Endothelial cell of umbilical vein (primary cell): ENCODE data around the gene CLSTN2. TPM values are rescaled to one million over a fixed set of nuclear protein-coding genes. Genes with fewer than 3 reads are reported as not detected.

Experiments used
- BruUV-seq: library from RNA; stranded (reverse); fragments of 400-500 nt; replicated peaks from 2 replicates; lab custom pipeline; 2021; lab: Mats Ljungman, UMichigan
- CTCF ChIA-PET: fragments of 300-600, 350-600 bp; sonication (Branson Sonifier 250); formaldehyde crosslinking; loops from one replicate; lab custom pipeline; 2021; ENCODE audit warnings: antibody characterized with exemption, inconsistent platforms; lab: Charles Lee
- POLR2A ChIA-PET: fragments of 300-600, 350-600 bp; sonication (Branson Sonifier 250); formaldehyde crosslinking; loops from one replicate; lab custom pipeline; 2021; ENCODE audit warnings: antibody characterized with exemption, inconsistent platforms; lab: Charles Lee
- DNase-seq: peaks from one replicate; pipeline ENCODE4 v3.0.0-alpha.2; 2011; ENCODE audit warnings: low read depth, low spot score
- FAIRE-seq: peaks from 2 replicates; lab custom pipeline; 2011; peaks lifted over from hg19 to GRCh38; lab: Jason Lieb, UNC
- H2AFZ ChIP-seq: 2 replicates; pipeline ENCODE4 v1.6.0; 2012; ENCODE audit warnings: low read depth, low read length, control low read depth, inconsistent platforms
- H3K27ac ChIP-seq: 2 replicates; pipeline ENCODE4 v1.5.1; 2011; ENCODE audit warnings: low read depth, mild to moderate bottlenecking, control low read depth, low read length, moderate library complexity; ENCODE audit not compliant: insufficient read depth
- H3K27me3 ChIP-seq, 2 experiments: 2 replicates each; pipeline versions ENCODE4 v1.6.0 to v1.6.1; 2011; ENCODE audit warnings: low read length in 2 of 2, mixed read lengths in 1 of 2; ENCODE audit not compliant: control insufficient read depth in 2 of 2, insufficient read depth in 2 of 2
- H3K36me3 ChIP-seq, 2 experiments: 2 replicates in 1 of 2; 3 replicates in 1 of 2; pipeline ENCODE4 v1.5.1; 2011; ENCODE audit warnings: low read length in 2 of 2, mild to moderate bottlenecking in 1 of 2, moderate library complexity in 1 of 2; ENCODE audit not compliant: control insufficient read depth in 2 of 2, insufficient read depth in 2 of 2; ENCODE audit errors: extremely low read depth in 1 of 2
- H3K4me1 ChIP-seq: 3 replicates; pipeline ENCODE4 v1.5.1; 2011; ENCODE audit warnings: mild to moderate bottlenecking, low read length; ENCODE audit not compliant: control insufficient read depth, insufficient read depth; ENCODE audit errors: extremely low read depth
- H3K4me2 ChIP-seq: 2 replicates; pipeline ENCODE4 v1.6.1; 2011; ENCODE audit warnings: low read length, control low read depth, mixed read lengths; ENCODE audit not compliant: insufficient read depth
- H3K4me3 ChIP-seq, 3 experiments: fragments of 200-600 bp in 1 of 3; sonication (generic), shearing (Covaris generic) in 1 of 3; replicated peaks in 1 of 3; 2 replicates each; pipeline ENCODE4 v1.5.1; 2011 to 2016; ENCODE audit warnings: control low read depth in 3 of 3, low read length in 3 of 3, mild to moderate bottlenecking in 2 of 3, inconsistent platforms in 1 of 3, low read depth in 1 of 3, moderate library complexity in 1 of 3; ENCODE audit not compliant: insufficient read depth in 1 of 3
- H3K79me2 ChIP-seq: 2 replicates; pipeline ENCODE4 v1.6.0; 2012; ENCODE audit warnings: low read length, inconsistent platforms; ENCODE audit not compliant: control insufficient read depth, insufficient read depth
- H3K9ac ChIP-seq: replicated peaks from 2 replicates; pipeline ENCODE3; 2011; ENCODE audit warnings: low read length, control low read depth; ENCODE audit not compliant: insufficient read depth; ENCODE audit errors: extremely low read depth
- H3K9me1 ChIP-seq: replicated peaks from 3 replicates; pipeline ENCODE4 v1.6.0; 2011; ENCODE audit warnings: mild to moderate bottlenecking, low read length; ENCODE audit not compliant: control insufficient read depth, insufficient read depth; ENCODE audit errors: extremely low read depth
- H3K9me3 ChIP-seq: replicated peaks from 2 replicates; pipeline ENCODE4 v1.5.1; 2012; ENCODE audit warnings: low read length, inconsistent platforms; ENCODE audit not compliant: control insufficient read depth, insufficient read depth
- H4K20me1 ChIP-seq: replicated peaks from 2 replicates; pipeline ENCODE3; 2011; ENCODE audit warnings: mild to moderate bottlenecking, low read length; ENCODE audit not compliant: control insufficient read depth, insufficient read depth; ENCODE audit errors: extremely low read depth
- CTCF ChIP-seq, 2 donors: IDR thresholded peaks; 1 replicate in 1 of 2; 2 replicates in 1 of 2; pipeline ENCODE4 v1.5.1; 2011; ENCODE audit warnings: low read length in 2 of 2, mild to moderate bottlenecking in 2 of 2, moderate library complexity in 2 of 2, control low read depth in 1 of 2, inconsistent platforms in 1 of 2, low read depth in 1 of 2; ENCODE audit not compliant: insufficient read depth in 1 of 2; ENCODE audit errors: extremely low read depth in 1 of 2
- EZH2 ChIP-seq: IDR thresholded peaks from 2 replicates; pipeline ENCODE4 v1.6.1; 2012; ENCODE audit warnings: borderline replicate concordance, low read depth, mild to moderate bottlenecking, moderate library complexity, low read length, inconsistent platforms; ENCODE audit not compliant: severe bottlenecking
- GATA2 ChIP-seq: IDR thresholded peaks from 2 replicates; pipeline ENCODE4 v1.7.0; 2011; ENCODE audit warnings: low read depth, mild to moderate bottlenecking, moderate library complexity, mixed read lengths, low read length; ENCODE audit not compliant: insufficient read length, insufficient read depth
- dilution Hi-C: fragments of 300-500 bp; cut with MboI; formaldehyde crosslinking; loops from one replicate; pipeline ENCODE4 v1.15.0; 2019; ENCODE audit warnings: low sequenced_read_pairs; ENCODE audit not compliant: extremely low pct_ligation_motif_present
- intact Hi-C: fragments of 100-400 bp; cut with micrococcal nuclease; formaldehyde crosslinking; loops from one replicate; pipeline ENCODE4 v1.10.0; 2022
- polyA plus RNA-seq, 4 experiments: library from polyadenylated mRNA; depleted of rRNA in 3 of 4; stranded (reverse) in 3 of 4; unstranded in 1 of 4; fragments of >200 nt; gene quantifications; 2 replicates each; pipeline versions ENCODE4 v1.2.1 to v1.2.3, GENCODE V29; 2011 to 2012; ENCODE audit warnings: missing spikeins in 1 of 4
- total RNA-seq: library from RNA; stranded (reverse); gene quantifications from 2 replicates; pipeline ENCODE4 v1.2.3, GENCODE V29; 2021
- TF ChIP-seq, protein P1 (sequence below): IDR thresholded peaks from 2 replicates; pipeline ENCODE4 v1.6.1; 2011; ENCODE audit not compliant: insufficient read depth, insufficient read length

Gene CLSTN2
- total and polyA plus RNA-seq, 2 donors (not counting 3 experiments of a cell fraction or from before 2014, with no cell fraction given), result 0.26 to 0.38 TPM

GRCh38 chr3:139953131-139953910, 18.3 kb downstream of the CLSTN2 start:
- Histone ChIP-seq H3K4me2 (no peak overlapping the region), H2AFZ (no peak overlapping the region), H3K4me3 (no peak overlapping the region), H3K9ac (no peak overlapping the region), H3K9me3 (no peaks in the 10 kb centered on the region), H3K36me3 (no peaks in the 10 kb centered on the region), H4K20me1 (no peaks in the 10 kb centered on the region), H3K27ac (no peak overlapping the region), H3K9me1 (no peaks in the 10 kb centered on the region), H3K79me2 (no peaks in the 10 kb centered on the region), H3K4me1 (no peaks in the 10 kb centered on the region), H3K27me3 (no peaks in the 10 kb centered on the region)
- TF ChIP-seq GATA2 (no peak), CTCF (IDR thresholded peaks at IDR 0.05; ENCODE audit: extremely low read depth in 1 of 2, insufficient read depth in 1 of 2, low read depth in 1 of 2, low read length in 2 of 2) (no peak), EZH2 (no peak)
- TF ChIP-seq, protein P1, sequence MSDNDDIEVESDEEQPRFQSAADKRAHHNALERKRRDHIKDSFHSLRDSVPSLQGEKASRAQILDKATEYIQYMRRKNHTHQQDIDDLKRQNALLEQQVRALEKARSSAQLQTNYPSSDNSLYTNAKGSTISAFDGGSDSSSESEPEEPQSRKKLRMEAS, result no peak
- FAIRE-seq, result no peak
- intact Hi-C loops, result no loop called here
- no peak for DNase-seq
- BruUV-seq, result no TSS peak
- CTCF ChIA-PET, result interaction anchor here (0.7 kb wide), 1 partner anchor 16 kb away, joined by 3 read pairs; no protein-coding TSS in a partner anchor
- dilution Hi-C loops, result no loop called here
- POLR2A ChIA-PET, result no interaction called here
